Cardiac muscle cell (in vitro differentiated cells and primary cell): ENCODE measurements around the gene MEGF11. TPM values are rescaled to one million over a fixed set of nuclear protein-coding genes. Genes with fewer than 3 reads are reported as not detected.

Experiments
- DNase-seq, 2 donors: peaks; one replicate each; pipeline versions ENCODE4 v3.0.0 to v3.0.0-alpha.2; 2010 to 2017; ENCODE audit warnings: low read depth in 1 of 2, low spot score in 1 of 2
- H3K27ac ChIP-seq: fragments of 200-600 bp; sonication (generic); 2 replicates; pipeline ENCODE4 v1.5.1; 2016
- H3K27me3 ChIP-seq: fragments of 200-600 bp; sonication (generic); 2 replicates; pipeline ENCODE4 v1.6.0; 2016; ENCODE audit warnings: control low read depth
- H3K36me3 ChIP-seq: fragments of 200-600 bp; sonication (generic); 2 replicates; pipeline ENCODE4 v1.5.1; 2016; ENCODE audit warnings: control low read depth
- H3K4me1 ChIP-seq: fragments of 200-600 bp; sonication (generic); 2 replicates; pipeline ENCODE4 v1.8.1; 2017; ENCODE audit warnings: low read depth, mild to moderate bottlenecking, mixed run types
- H3K4me3 ChIP-seq: fragments of 200-600 bp; sonication (generic); 2 replicates; pipeline ENCODE4 v1.5.1; 2016; ENCODE audit warnings: mild to moderate bottlenecking
- H3K9me3 ChIP-seq: fragments of 200-600 bp; sonication (generic); 2 replicates; pipeline ENCODE4 v1.5.1; 2017; ENCODE audit warnings: low read depth, mild to moderate bottlenecking, control low read depth
- CTCF ChIP-seq: IDR thresholded peaks from 2 replicates; pipeline ENCODE4 v1.5.1; 2012; ENCODE audit warnings: low read depth, mild to moderate bottlenecking, low read length
- polyA plus RNA-seq: library from polyadenylated mRNA; unstranded; fragments of >200 nt; fragmentation: Nextera tagmentation; extraction: Ambion mirVana; gene quantifications from 2 replicates; pipeline ENCODE4 v1.2.1, GENCODE V29; 2016
- total RNA-seq: library from RNA; depleted of rRNA; stranded (reverse); fragments of >200 nt; gene quantifications from 2 replicates; pipeline ENCODE4 v1.2.3, GENCODE V29; 2016

Gene MEGF11
- total and polyA plus RNA-seq, 2 experiments from 2014 or later: 0.30 TPM; not detected in 1

GRCh38 chr15:66107070-66107469, 146.5 kb downstream of the MEGF11 start:
- H3K4me3 ChIP-seq: no peak overlapping the region
- DNase-seq: no peak
- no peaks in the 10 kb centered on the region for H3K27me3 ChIP-seq
- no peak for TF ChIP-seq CTCF
- H3K4me1 ChIP-seq: no peaks in the 10 kb centered on the region
- H3K27ac ChIP-seq: no peak overlapping the region
- no peaks in the 10 kb centered on the region for H3K36me3 ChIP-seq
- no peaks in the 10 kb centered on the region for H3K9me3 ChIP-seq

- TF ChIP-seq CTCF: no peak
- no peak for DNase-seq
Measured at GRCh38 chr15:66105286-66106265, 148.0 kb downstream of the MEGF11 start.

GRCh38 chr15:66103293-66103590, 150.3 kb downstream of the MEGF11 start:
- DNase-seq: no peak
- no peak overlapping the region for H3K4me3 ChIP-seq
- no peak for TF ChIP-seq CTCF
- H3K4me1 ChIP-seq: peaks cover 5% of the 10 kb centered on the region
- no peaks in the 10 kb centered on the region for H3K9me3 ChIP-seq
- no peaks in the 10 kb centered on the region for H3K36me3 ChIP-seq
- H3K27ac ChIP-seq: no peak overlapping the region
- H3K27me3 ChIP-seq: no peaks in the 10 kb centered on the region

More at GRCh38 chr15:66105286-66106265, 148.0 kb downstream of the MEGF11 start:
- Histone ChIP-seq H3K36me3 (no peaks in the 10 kb centered on the region), H3K4me3 (no peak overlapping the region), H3K27ac (no peak overlapping the region), H3K9me3 (no peaks in the 10 kb centered on the region), H3K4me1 (peaks cover 5% of the 10 kb centered on the region), H3K27me3 (no peaks in the 10 kb centered on the region)

GRCh38 chr15:66102563-66103292, 150.8 kb downstream of the MEGF11 start:
- no peaks in the 10 kb centered on the region for H3K9me3 ChIP-seq
- no peak overlapping the region for H3K4me3 ChIP-seq
- no peaks in the 10 kb centered on the region for H3K27me3 ChIP-seq
- H3K27ac ChIP-seq: no peak overlapping the region
- DNase-seq: peak in 1 of 2 donors; percentile 39
- TF ChIP-seq CTCF: no peak
- H3K4me1 ChIP-seq: peaks cover 5% of the 10 kb centered on the region
- no peaks in the 10 kb centered on the region for H3K36me3 ChIP-seq

GRCh38 chr15:66101715-66102395, 151.7 kb downstream of the MEGF11 start:
- DNase-seq: peak in 1 of 2 donors; percentile 52
- Histone ChIP-seq H3K4me1 (peaks cover 5% of the 10 kb centered on the region), H3K27ac (no peak overlapping the region)

More at GRCh38 chr15:66101715-66102395, 151.7 kb downstream of the MEGF11 start:
- Histone ChIP-seq H3K9me3 (no peaks in the 10 kb centered on the region), H3K4me3 (no peak overlapping the region), H3K27me3 (no peaks in the 10 kb centered on the region), H3K36me3 (no peaks in the 10 kb centered on the region)
- no peak for TF ChIP-seq CTCF
